Measurements from ENCODE around the gene ZNF236.

GRCh38 chr18:76905821-76906220 is 83.5 kb downstream of the ZNF236 start:
- TF ChIP-seq CTCF (IDR thresholded peaks at IDR 0.05) (no peak), EZH2 (IDR thresholded peaks at IDR 0.05; ENCODE audit: borderline replicate concordance, insufficient read depth, low read depth, low read length, poor library complexity, severe bottlenecking) (no peak)
